ENCODE measurements around the gene FBN1.

The FBN1 gene

GRCh38 chr15:48671103-48672022 lies 25.9 kb upstream of the FBN1 start:
- no peak overlapping the region for H3K4me3 ChIP-seq (replicated peaks; ENCODE audit: low read depth, low read length)
- TF ChIP-seq CTCF (IDR thresholded peaks at IDR 0.05; ENCODE audit: low read length, missing control alignments), result peak; percentile 11
- DNase-seq (ENCODE audit: low read depth), result peak; percentile 91

- H3K4me3 ChIP-seq (replicated peaks; ENCODE audit: low read depth, low read length), result no peak overlapping the region
- no peak for TF ChIP-seq CTCF (IDR thresholded peaks at IDR 0.05; ENCODE audit: low read length, missing control alignments)
- peak; percentile 56 for DNase-seq (ENCODE audit: low read depth)
Observed at GRCh38 chr15:48667701-48668100, 22.2 kb upstream of the FBN1 start.

GRCh38 chr15:48664436-48664835 lies 18.9 kb upstream of the FBN1 start:
- TF ChIP-seq CTCF (IDR thresholded peaks at IDR 0.05; ENCODE audit: low read length, missing control alignments), result no peak
- no peak overlapping the region for H3K4me3 ChIP-seq (replicated peaks; ENCODE audit: low read depth, low read length)
- no peak for DNase-seq (ENCODE audit: low read depth)

- no peak for TF ChIP-seq CTCF (IDR thresholded peaks at IDR 0.05; ENCODE audit: low read length, missing control alignments)
- DNase-seq (ENCODE audit: low read depth), result no peak
- H3K4me3 ChIP-seq (replicated peaks; ENCODE audit: low read depth, low read length), result no peak overlapping the region
Observed at GRCh38 chr15:48657950-48658591, 12.6 kb upstream of the FBN1 start.

GRCh38 chr15:48654801-48655200 lies 9.3 kb upstream of the FBN1 start:
- DNase-seq (ENCODE audit: low read depth), result no peak
- H3K4me3 ChIP-seq (replicated peaks; ENCODE audit: low read depth, low read length), result no peak overlapping the region
- TF ChIP-seq CTCF (IDR thresholded peaks at IDR 0.05; ENCODE audit: low read length, missing control alignments), result no peak

GRCh38 chr15:48653913-48654670 lies 8.6 kb upstream of the FBN1 start:
- H3K4me3 ChIP-seq (replicated peaks; ENCODE audit: low read depth, low read length), result no peak overlapping the region
- no peak for DNase-seq (ENCODE audit: low read depth)
- TF ChIP-seq CTCF (IDR thresholded peaks at IDR 0.05; ENCODE audit: low read length, missing control alignments), result no peak

Measured in fibroblast of pulmonary artery (primary cell).